ENCODE results near the gene RTL1. TPM values are rescaled to one million over a fixed set of nuclear protein-coding genes. Genes with fewer than 3 reads are reported as not detected.

The RTL1 gene
- total RNA-seq, 4 donors from 2014 or later = not detected

DNA sequence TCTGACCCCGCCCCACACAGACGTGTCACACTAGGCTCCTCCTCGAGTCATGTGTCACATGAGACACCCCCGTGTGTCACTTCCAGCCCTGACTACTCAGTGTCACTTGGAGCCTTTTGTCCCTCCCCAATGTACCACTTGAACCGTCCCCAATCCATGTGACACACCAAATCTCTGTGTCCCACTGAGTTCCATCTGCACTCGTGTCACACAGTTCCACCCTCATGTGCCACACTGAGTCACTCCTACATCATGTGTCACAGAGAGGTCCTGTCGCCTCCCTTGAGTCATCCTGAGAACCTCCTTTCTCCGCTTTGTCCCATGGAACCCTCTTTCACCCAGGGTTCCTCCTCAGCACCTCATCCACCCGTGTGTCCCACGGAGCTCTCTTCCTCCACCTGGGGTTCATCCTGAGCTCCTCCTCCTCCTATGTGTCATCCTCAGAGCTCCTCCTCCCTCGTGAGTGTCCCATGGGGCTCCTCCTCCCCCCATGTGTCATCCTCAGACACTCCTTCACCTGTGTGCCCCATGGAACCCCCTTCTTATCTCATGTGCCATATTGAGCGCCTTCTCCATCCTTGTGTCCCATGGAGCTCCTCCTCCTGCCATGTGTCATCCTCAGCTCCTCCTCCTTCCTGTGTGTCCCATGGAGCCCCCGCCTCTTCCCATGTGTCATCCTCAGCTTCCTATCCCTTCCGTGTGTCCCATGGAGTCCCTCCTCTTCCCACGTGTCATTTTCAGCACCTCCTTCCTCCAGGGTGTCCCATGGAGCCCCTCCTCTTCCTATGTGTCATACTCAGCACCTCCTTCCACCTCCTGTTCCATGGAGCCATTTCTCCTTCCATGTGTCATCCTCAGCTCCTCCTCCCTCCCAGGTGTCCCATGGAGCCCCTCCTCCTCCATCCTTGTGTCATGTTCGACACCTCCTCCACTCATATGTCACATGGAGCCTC is 32.0 kb downstream of the RTL1 start:
- Histone ChIP-seq H3K36me3 (no peaks in the 10 kb centered on the region), H3K4me1 (no peaks in the 10 kb centered on the region), H3K4me3 (no peak overlapping the region), H3K27me3 (peaks cover 0 to 26% (median 4%) of the 10 kb centered on the region in 4 donors), H3K9me3 (no peaks in the 10 kb centered on the region), H3K27ac (replicated peaks in 1 of 4) (no peak overlapping the region)
- TF ChIP-seq, protein P1, sequence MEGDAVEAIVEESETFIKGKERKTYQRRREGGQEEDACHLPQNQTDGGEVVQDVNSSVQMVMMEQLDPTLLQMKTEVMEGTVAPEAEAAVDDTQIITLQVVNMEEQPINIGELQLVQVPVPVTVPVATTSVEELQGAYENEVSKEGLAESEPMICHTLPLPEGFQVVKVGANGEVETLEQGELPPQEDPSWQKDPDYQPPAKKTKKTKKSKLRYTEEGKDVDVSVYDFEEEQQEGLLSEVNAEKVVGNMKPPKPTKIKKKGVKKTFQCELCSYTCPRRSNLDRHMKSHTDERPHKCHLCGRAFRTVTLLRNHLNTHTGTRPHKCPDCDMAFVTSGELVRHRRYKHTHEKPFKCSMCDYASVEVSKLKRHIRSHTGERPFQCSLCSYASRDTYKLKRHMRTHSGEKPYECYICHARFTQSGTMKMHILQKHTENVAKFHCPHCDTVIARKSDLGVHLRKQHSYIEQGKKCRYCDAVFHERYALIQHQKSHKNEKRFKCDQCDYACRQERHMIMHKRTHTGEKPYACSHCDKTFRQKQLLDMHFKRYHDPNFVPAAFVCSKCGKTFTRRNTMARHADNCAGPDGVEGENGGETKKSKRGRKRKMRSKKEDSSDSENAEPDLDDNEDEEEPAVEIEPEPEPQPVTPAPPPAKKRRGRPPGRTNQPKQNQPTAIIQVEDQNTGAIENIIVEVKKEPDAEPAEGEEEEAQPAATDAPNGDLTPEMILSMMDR (IDR thresholded peaks at IDR 0.05) = no peak
- TF ChIP-seq EP300 (IDR thresholded peaks at IDR 0.05) (no peak), POLR2AphosphoS5 (IDR thresholded peaks at IDR 0.05) (no peak), POLR2A (IDR thresholded peaks at IDR 0.05; ENCODE audit: low read depth) (no peak)
- WGBS = 84% methylated on average over 16 of the region's 16 CpGs
- intact Hi-C loops (cut with DNase I) = no loop called here
- DNase-seq (ENCODE audit: extremely low spot score) = no peak

DNA sequence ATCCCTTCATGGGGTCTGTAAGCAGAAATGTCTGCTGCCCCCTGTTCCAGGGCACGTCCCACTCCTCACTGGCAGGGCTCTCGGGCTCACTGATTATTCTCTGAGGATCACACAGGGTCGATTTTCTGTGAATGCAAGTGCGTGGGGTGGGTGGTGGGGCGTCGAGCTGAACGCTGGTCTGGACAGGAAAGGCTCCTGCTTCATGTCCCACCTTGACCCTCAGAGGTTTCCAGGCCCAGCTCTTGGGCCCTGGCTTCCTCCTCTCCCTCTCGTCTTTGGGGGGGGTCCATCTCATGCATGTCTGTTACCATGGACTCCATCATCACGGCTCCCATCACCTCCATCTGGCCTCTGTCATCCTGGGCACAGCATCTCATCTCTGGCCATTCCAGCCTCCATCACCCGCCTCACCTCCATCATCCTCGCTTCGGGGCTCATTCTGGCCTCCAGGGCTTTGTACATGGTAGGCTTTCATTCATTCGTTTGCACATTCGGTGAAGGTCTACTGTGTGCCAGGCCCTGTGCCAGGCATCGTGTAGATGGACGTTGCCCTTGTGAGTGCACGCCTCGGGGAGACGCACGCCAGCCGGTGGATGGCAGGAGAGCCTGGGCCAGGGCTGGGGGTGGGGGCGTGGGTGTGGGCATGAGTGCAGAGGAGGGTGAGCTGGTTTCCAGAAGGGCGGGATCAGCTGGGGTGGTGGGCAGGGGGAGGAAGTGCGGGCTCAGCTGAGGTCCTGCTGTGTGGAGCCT is 34.7 kb downstream of the RTL1 start:
- H3K4me3 ChIP-seq = no peak overlapping the region
- H3K27me3 ChIP-seq = peaks cover 0 to 7% (median 0%) of the 10 kb centered on the region in 4 donors
- H3K9me3 ChIP-seq = no peaks in the 10 kb centered on the region
- TF ChIP-seq EP300 (IDR thresholded peaks at IDR 0.05) = no peak
- no peak for TF ChIP-seq POLR2AphosphoS5 (IDR thresholded peaks at IDR 0.05)
- TF ChIP-seq POLR2A (IDR thresholded peaks at IDR 0.05; ENCODE audit: low read depth) = no peak
- TF ChIP-seq, protein P1 (IDR thresholded peaks at IDR 0.05) = no peak
- H3K36me3 ChIP-seq = no peaks in the 10 kb centered on the region
- 91% methylated on average over 20 of the region's 24 CpGs for WGBS
- no peak for DNase-seq (ENCODE audit: extremely low spot score)
- no peak overlapping the region for H3K27ac ChIP-seq (replicated peaks in 1 of 4)
- intact Hi-C loops (cut with DNase I) = no loop called here
- H3K4me1 ChIP-seq = no peaks in the 10 kb centered on the region

DNA sequence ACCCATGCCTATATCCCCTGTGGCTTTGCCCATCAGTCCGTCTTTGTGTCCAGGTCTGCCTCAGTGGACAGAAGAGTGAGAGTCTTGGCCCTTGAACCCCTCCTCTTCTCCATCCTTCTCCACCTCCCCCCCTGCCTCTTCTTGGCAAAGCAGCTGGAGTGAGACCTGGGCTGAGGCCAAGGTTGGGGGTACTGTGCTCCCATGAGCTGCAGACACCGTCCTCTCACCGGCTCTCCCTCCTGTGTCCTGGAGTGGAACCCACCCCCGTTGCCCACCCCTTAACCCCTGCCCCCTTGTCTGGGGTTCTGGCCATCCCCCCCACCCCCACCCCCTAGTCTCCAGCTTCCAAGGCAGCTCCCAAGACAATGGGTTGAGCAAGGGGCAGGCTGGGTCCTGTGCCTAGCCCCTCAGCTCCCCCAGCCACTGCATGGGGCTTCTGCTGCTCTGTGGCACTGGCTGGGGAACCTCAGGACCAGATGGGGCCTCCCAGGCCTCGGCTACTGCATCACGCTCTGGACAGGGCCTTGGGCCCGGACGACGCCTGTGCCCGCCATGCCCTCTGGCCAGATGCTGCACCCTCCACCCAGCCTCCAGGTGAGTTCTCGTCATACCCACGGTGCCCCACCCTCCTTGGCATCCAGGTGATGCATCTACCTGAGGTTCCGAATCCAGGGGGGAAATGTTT is 35.7 kb downstream of the RTL1 start:
- no peak overlapping the region for H3K4me3 ChIP-seq
- H3K36me3 ChIP-seq = no peaks in the 10 kb centered on the region
- TF ChIP-seq POLR2A (IDR thresholded peaks at IDR 0.05; ENCODE audit: low read depth) (no peak), EP300 (IDR thresholded peaks at IDR 0.05) (no peak), POLR2AphosphoS5 (IDR thresholded peaks at IDR 0.05) (no peak)
- TF ChIP-seq, protein P1 (IDR thresholded peaks at IDR 0.05) = no peak
- H3K9me3 ChIP-seq = no peaks in the 10 kb centered on the region
- no peaks in the 10 kb centered on the region for H3K4me1 ChIP-seq
- 83% methylated on average over 13 of the region's 13 CpGs for WGBS
- intact Hi-C loops (cut with DNase I) = no loop called here
- no peak for DNase-seq (ENCODE audit: extremely low spot score)
- no peak overlapping the region for H3K27ac ChIP-seq (replicated peaks in 1 of 4)
- peaks cover 0 to 7% (median 0%) of the 10 kb centered on the region in 4 donors for H3K27me3 ChIP-seq

DNA sequence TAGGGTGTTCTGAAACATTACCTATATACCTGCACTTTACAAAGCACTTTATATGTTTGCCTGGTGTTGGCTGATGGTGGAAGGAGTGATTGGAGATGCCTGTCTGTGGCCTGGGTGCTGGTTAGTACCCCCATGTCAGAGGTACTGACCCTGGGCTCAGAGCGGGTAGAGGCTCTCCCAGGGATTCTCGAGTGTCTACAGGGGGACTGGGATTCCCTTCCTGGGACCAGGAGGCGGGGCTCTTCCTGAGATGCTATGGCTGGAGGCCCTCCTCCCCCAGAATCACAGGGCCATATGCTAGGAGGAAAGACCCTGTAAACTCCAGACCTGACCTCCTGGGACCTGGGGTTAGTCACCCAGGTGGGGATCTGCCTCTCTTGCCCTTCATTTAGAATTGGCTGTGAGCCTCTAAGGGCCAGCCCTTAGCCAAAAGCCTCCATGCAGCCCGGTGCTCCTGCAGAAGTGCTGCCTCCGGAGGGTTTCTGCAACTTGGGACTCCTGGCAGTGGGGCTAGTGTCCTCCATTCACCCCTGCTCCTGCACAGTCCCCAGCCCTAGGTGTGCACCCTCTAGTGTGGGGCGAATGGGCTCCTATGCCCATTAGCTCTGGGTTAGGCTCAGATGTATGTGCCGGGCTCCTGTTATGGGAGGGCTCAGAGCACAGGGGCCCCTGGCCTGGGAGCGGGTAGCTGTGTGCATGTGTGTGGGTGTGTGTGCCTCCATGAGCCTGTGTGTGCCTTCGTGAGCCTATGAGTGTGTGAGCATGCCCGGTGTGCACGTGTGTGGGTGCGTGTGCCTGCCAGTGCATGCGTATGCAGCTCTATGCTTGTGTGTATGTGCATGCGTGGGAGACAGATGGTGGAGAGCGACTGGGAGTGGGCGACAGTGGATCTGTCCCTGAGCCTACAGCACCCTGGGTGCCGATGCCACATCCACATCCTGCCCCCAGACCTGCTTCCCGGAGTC is 36.6 kb downstream of the RTL1 start:
- H3K27ac ChIP-seq (replicated peaks in 1 of 4) = no peak overlapping the region
- intact Hi-C loops (cut with DNase I) = no loop called here
- no peaks in the 10 kb centered on the region for H3K36me3 ChIP-seq
- H3K4me3 ChIP-seq = no peak overlapping the region
- no peaks in the 10 kb centered on the region for H3K9me3 ChIP-seq
- no peaks in the 10 kb centered on the region for H3K4me1 ChIP-seq
- no peak for TF ChIP-seq POLR2AphosphoS5 (IDR thresholded peaks at IDR 0.05)
- 82% methylated on average over 14 of the region's 18 CpGs for WGBS
- DNase-seq (ENCODE audit: extremely low spot score) = no peak
- H3K27me3 ChIP-seq = peaks cover 0 to 7% (median 0%) of the 10 kb centered on the region in 4 donors

Data from esophagus muscularis mucosa (tissue), 4 donors.